Suppressor macrophage treated with lipopolysaccharide for 4 hours (primary cell): Measurements from ENCODE around the gene MRPL4.

ENCODE experiments used
- DNase-seq: peaks from one replicate; pipeline ENCODE4 v3.0.0-alpha.2; 2020

Gene MRPL4

GRCh38 chr19:10251792-10252694 is at the start of gene MRPL4:
MRPL4 (plus strand) TSS chr19:10252214; CDS start chr19:10252254, 40 bp downstream.
- peak; percentile 98 for DNase-seq

DNA sequence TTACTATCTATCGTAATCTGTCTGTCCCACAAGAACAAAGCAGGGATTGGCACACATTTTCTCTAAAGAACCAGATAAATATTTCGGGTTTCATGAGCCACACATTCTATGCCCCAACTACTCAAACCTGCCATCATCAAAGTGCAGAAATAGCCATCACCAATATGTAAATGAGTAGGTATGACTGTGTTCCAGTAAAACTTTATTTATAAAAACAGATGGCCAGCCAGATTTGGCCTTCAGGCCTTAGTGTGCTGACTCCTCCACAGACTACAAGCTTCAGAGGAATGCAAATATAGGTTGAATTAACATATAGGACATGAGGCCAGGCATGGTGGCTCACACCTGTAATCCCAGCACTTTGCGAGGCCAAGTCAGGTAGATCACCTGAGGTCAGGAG is 48.3 kb upstream of the MRPL4 start:
- DNase-seq = no peak

GRCh38 chr19:10205636-10206035 is 46.4 kb upstream of the MRPL4 start:
- no peak for DNase-seq

GRCh38 chr19:10206226-10206885 is 45.7 kb upstream of the MRPL4 start:
- DNase-seq = peak; percentile 43

GRCh38 chr19:10207026-10207425 is 45.0 kb upstream of the MRPL4 start:
- DNase-seq = no peak

GRCh38 chr19:10209315-10209714 is 42.7 kb upstream of the MRPL4 start:
- DNase-seq = peak; percentile 90

- DNase-seq = peak; percentile 81
Observed at GRCh38 chr19:10211061-10211460, 41.0 kb upstream of the MRPL4 start.

DNA sequence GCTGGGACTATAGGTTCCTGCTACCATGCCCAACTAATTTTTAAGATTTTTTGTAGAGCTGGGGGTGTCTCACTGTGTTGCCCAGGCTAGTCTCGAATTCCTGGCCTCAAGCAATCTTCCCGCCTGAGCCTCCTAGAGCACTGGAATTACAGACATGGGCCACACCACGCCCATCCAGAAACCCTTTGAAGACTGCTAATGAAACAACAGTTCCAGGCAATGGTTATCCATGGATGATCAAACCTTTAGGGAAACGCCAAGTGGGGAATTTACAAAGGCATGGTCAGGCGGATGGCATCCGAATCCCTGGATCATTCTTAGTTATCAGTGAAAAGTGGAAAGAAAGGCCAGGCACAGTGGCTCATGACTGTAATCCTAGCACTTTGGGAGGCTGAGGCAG is 40.3 kb upstream of the MRPL4 start:
- no peak for DNase-seq

DNA sequence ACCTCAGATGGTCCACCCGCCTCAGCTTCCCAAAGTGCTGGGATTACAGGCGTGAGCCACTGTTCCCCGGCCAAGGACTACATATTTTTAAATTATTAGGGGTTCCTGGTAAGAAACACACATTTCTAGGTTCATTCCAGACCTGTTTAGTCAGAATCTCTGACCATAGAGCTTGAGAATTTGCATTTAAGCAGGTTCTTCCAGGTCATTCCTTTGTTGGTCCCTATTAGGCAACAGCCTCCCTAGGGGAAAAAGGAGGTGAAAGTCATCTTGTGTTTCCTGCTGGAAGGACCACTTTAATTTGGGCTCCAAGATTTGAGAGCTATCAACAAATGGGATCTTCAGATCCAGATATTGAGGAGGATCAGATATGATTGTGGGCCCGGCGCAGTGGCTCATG is 37.2 kb upstream of the MRPL4 start:
- DNase-seq = no peak

DNA sequence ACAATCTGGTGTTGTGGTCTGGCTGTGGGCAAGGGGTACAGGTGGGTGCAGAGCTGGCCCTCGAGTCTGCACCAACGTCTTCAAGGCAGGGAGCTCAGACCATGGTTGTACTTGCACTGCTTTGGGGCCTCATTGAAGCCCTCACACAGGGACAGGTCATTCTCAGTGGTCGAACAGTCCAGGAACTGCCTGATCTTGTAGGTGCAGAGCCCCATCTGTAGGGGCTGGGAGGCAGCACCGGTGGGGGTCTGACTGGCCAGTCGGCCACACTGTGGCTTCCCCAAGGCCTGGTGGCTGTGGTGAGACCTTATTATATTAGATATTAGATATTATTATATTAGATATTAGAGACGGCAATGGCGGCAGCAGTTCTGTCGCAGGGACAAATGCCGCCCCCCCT is 34.9 kb upstream of the MRPL4 start:
- no peak for DNase-seq

DNA sequence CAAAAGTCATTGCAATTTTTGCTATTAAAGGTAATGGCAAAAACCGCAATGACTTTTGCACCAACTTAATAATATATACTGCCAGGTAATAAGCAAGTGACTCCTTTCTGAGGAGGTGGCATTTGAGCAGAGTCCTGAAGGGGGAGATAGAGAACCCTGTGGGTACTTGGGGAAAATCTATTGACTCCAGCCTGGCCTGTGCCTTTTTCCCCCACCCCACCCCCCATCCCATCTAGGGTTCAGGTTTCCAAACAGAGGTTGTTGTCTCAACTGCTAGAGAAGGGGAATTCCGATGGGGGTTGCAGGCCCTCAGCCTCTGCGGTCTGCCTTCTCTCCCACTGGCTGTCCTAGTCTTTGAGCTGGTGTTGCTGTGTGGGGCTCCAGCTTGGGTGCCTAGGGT is 32.3 kb upstream of the MRPL4 start:
- DNase-seq = peak; percentile 33

DNA sequence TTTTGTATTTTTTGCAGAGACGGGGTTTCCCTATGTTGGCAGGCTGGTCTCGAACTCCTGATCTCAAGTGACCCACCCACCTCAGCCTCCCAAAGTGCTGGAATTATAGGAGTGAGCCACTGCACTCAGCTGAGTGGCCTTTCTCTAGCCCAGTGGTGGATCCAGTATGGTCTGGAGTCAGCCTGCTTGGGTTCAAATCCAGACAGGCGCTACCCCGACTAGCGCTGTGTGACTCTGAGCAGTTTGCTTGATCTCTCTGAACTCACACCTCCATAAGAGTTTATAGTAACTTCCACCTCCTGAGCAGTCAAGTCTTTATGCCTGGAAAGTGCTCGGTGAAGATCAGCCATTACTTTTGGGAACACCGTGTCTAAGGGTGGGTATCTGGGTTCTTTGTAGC is 31.3 kb upstream of the MRPL4 start:
- DNase-seq = no peak

DNA sequence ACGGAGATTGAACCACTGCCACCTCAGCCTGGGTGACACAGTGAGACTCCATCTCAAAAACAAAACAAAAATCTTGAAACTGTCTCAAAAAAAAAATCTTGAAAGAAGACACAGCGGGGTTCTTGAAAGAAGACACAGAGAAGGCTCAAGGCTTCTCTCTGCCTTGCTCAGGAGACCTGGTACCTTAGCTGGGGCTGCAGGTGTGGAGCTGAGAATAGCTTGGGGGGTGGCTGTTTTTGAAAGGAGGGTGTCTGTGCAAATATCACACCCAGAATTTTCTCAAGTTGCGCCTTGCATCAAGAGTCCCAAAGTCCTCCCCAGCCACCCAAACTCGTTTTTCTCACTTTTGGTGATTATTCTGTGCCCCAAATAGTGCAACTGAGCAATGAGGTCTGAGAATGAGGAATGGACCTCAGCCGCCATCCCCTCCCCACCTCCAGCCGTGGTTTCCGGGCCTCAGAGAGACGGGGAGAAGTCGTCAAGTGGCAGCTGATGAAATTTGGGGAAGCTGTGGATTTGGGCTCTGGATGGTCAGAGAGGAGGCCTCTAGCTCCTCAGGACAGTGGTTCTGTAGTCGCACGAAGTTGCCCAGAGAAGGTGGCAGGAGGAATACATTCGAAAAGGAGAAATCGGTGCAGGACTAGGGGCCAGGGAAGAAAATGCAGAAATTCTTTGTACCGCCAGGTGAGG is 29.7 kb upstream of the MRPL4 start:
- DNase-seq = peak; percentile 52

- DNase-seq = no peak
Observed at GRCh38 chr19:10223488-10224213, 28.4 kb upstream of the MRPL4 start.

- DNase-seq = no peak
Observed at GRCh38 chr19:10224337-10224736, 27.7 kb upstream of the MRPL4 start.

GRCh38 chr19:10226021-10226375 is 26.0 kb upstream of the MRPL4 start:
- no peak for DNase-seq

- DNase-seq = no peak
Observed at GRCh38 chr19:10226376-10227025, 25.5 kb upstream of the MRPL4 start.

DNA sequence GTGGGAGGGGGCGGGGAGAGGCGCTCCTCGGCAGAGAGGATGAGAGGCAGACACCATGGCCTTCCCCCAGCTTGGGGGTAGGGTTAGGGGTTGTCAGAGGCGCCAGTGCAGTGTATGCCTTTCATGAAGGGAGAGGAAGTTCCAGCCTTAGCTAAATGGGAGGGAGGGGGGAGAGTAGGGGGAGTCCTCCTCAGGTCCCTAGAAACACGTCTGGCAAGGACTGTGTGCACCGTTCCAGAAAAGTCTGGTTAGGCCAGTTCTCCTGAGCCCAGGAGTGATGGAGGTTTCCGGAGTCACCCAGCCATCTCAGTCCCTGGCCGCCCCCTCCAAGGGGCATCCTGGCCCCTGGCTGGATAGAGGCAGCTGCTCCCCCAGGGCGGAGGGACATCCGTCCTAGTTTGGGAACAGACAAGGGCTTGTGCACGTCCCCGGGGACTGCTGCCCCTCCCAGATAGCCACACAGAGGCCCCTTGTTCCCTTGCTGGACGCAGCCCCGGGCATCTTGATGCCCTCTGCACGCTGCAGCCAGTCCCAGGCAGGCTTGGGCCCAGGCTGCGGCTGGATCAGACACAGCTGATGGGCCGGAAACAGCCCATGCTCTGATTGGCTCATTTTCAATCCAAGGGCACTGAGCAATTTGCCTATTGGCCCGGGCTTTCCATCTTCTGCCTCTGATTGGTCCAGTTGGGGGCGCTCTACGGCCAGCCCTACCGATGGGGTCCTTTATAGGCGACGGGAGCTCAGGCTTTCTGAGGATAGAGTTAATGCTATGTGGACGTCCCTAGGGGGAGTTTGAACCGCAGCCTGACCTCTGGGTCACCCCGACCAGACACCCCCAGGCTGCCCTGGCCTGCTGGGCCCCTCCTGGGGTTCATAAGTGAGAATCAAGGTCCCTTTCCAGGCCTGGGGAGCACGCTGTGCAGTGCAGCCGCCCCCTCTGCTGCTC is 24.7 kb upstream of the MRPL4 start:
- no peak for DNase-seq

DNA sequence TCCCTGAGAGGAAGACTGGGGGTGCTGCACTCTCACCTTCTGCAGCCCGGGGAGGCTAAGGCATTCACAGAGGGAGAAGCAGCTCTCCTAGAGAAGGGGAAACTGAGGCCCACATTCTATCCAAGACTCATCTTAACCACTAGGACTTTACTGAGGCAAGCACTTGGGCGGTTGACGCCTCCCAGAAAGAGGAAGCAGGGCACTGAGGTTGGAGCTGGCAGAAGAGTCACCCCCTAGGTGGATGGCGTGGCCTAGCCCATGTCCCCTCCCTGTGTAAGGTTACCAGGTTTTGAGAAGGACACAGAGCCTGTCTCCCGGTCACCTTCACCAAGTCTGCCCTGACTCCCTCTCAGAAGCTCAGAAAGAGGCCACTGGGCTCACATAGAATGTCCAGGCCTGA is 23.6 kb upstream of the MRPL4 start:
- DNase-seq = peak; percentile 54

DNA sequence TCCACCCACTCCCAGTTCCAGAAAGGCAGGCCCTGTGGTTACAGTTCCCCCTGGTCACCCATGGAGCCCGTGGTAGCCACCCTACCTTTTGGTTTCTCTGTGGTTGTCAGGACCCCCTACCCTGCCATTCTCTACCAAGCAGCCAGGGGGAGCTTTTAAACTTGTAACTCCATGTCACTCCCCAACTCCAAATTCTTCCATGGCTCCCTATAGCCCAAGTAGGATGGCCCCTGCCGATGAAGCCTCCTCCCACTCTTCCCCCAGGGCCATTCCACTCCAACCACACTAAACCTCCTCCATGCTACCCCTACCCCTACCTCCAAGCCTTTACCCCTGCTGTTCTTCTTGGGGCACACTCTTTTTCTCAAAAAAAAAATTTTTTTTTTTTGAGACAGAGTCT is 23.1 kb upstream of the MRPL4 start:
- peak; percentile 53 for DNase-seq

GRCh38 chr19:10230173-10230860 is 21.7 kb upstream of the MRPL4 start:
- peak; percentile 58 for DNase-seq
